Measurements from ENCODE around the gene LIN52.

- TF ChIP-seq CTCF (IDR thresholded peaks at IDR 0.05; ENCODE audit: low read depth, low read length) (no peak), POLR2A (IDR thresholded peaks at IDR 0.05; ENCODE audit: extremely low read depth, insufficient read length) (no peak), MYC (IDR thresholded peaks at IDR 0.05; ENCODE audit: low read depth, low read length) (no peak)
- TF ChIP-seq, protein P1, sequence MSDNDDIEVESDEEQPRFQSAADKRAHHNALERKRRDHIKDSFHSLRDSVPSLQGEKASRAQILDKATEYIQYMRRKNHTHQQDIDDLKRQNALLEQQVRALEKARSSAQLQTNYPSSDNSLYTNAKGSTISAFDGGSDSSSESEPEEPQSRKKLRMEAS (IDR thresholded peaks at IDR 0.05; ENCODE audit: low read depth, low read length): no peak
These were observed 42.9 kb downstream of the LIN52 start for GRCh38 chr14:74127634-74128033.

Data from NB4 (cell line).